Caco-2 (cell line): ENCODE results near the gene TSKS. TPM values are rescaled to one million over a fixed set of nuclear protein-coding genes. Genes with fewer than 3 reads are reported as not detected.

ENCODE experiments used
- BruUV-seq: library from RNA; stranded (reverse); fragments of 400-500 nt; replicated peaks from 2 replicates; lab custom pipeline; 2021; lab: Mats Ljungman, UMichigan
- CTCF ChIA-PET: fragments of 300-600 bp; sonication (Branson Sonifier 250); formaldehyde crosslinking; loops from one replicate; lab custom pipeline; 2022; ENCODE audit warnings: antibody characterized with exemption; lab: Charles Lee
- POLR2A ChIA-PET: fragments of 300-600 bp; sonication (Branson Sonifier 250); formaldehyde crosslinking; loops from one replicate; lab custom pipeline; 2022; ENCODE audit warnings: antibody characterized with exemption; lab: Charles Lee
- DNase-seq, 2 experiments: peaks; one replicate each; pipeline versions ENCODE4 v3.0.0 to v3.0.0-alpha.2; 2020 to 2022
- H3K27me3 ChIP-seq: replicated peaks from 2 replicates; pipeline ENCODE4 v1.6.0; 2011; ENCODE audit warnings: low read length; ENCODE audit not compliant: control insufficient read depth, insufficient read depth
- H3K36me3 ChIP-seq: 2 replicates; pipeline ENCODE4 v1.5.1; 2011; ENCODE audit warnings: low read length; ENCODE audit not compliant: control insufficient read depth, insufficient read depth
- H3K4me1 ChIP-seq: fragments of 250-450 bp; sonication (Bioruptor Pico); 2 replicates; pipeline ENCODE4 v1.5.1; 2020; ENCODE audit warnings: mild to moderate bottlenecking
- H3K4me3 ChIP-seq: 2 replicates; pipeline ENCODE4 v1.5.1; 2011; ENCODE audit warnings: low read depth, mild to moderate bottlenecking, control low read depth, low read length
- H3K9me3 ChIP-seq: fragments of 250-450 bp; sonication (Bioruptor Pico); 2 replicates; pipeline ENCODE4 v1.5.1; 2020; ENCODE audit warnings: mild to moderate bottlenecking, moderate library complexity
- H3K27ac Mint-ChIP-seq: one replicate; pipeline ENCODE4 v1.8.0; 2022; ENCODE audit warnings: mixed read lengths; ENCODE audit not compliant: unreplicated experiment
- H3K27me3 Mint-ChIP-seq: one replicate; pipeline ENCODE4 v1.8.0; 2022; ENCODE audit warnings: mixed read lengths; ENCODE audit not compliant: insufficient read depth, unreplicated experiment
- H3K36me3 Mint-ChIP-seq: one replicate; pipeline ENCODE4 v1.8.0; 2022; ENCODE audit warnings: mild to moderate bottlenecking, mixed read lengths; ENCODE audit not compliant: insufficient read depth, unreplicated experiment
- H3K4me1 Mint-ChIP-seq: one replicate; pipeline ENCODE4 v1.8.0; 2022; ENCODE audit warnings: low read depth, mixed read lengths; ENCODE audit not compliant: unreplicated experiment
- H3K4me3 Mint-ChIP-seq: one replicate; pipeline ENCODE4 v1.8.0; 2022; ENCODE audit warnings: mild to moderate bottlenecking, moderate library complexity, mixed read lengths; ENCODE audit not compliant: unreplicated experiment
- H3K9me3 Mint-ChIP-seq: one replicate; pipeline ENCODE4 v1.8.0; 2022; ENCODE audit warnings: mixed read lengths; ENCODE audit not compliant: unreplicated experiment
- CTCF ChIP-seq, 2 experiments: fragments of 200-600 bp in 1 of 2; IDR thresholded peaks; 1 replicate in 1 of 2; 2 replicates in 1 of 2; pipeline versions ENCODE4 v1.5.1 to v1.8.0; 2011 to 2022; ENCODE audit warnings: antibody characterized with exemption in 1 of 2, control low read depth in 1 of 2, inconsistent platforms in 1 of 2, low read depth in 1 of 2, low read length in 1 of 2, mild to moderate bottlenecking in 1 of 2, moderate library complexity in 1 of 2; ENCODE audit not compliant: insufficient read depth in 1 of 2, severe bottlenecking in 1 of 2, unreplicated experiment in 1 of 2
- intact Hi-C: fragments of 100-400 bp; cut with micrococcal nuclease; formaldehyde crosslinking; loops from one replicate; pipeline ENCODE4 v1.10.0; 2022; ENCODE audit not compliant: unreplicated experiment
- total RNA-seq: library from RNA; stranded (reverse); gene quantifications from 2 replicates; pipeline ENCODE4 v1.2.3, GENCODE V29; 2022

The TSKS gene
- total RNA-seq, 1 experiment from 2014 or later: not detected

DNA sequence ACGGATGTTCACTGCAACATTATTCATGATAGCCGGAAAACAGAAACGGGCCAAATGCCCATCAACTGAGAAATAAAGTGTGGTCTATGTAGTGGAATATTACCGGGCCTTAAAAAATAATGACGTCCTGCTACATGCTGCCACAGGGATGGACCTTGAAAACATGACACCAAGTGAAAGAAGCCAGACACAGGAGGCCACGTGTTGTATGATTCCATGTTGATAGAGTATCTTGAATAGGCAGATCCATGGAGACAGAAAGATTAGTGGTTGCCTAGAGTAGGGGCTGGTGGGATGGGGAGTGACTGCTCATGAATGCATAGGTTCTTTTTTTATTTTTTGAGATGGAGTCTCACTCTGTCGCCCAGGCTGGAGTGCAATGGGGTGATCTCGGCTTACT, 7.4 kb upstream of the TSKS start:
- ChIA-PET CTCF (interaction anchor here (0.7 kb wide), 1 partner anchor 792 kb away, joined by 8 read pairs; no protein-coding TSS in a partner anchor), POLR2A (interaction anchor here (0.7 kb wide), 1 partner anchor 35 kb away, joined by 20 read pairs; no protein-coding TSS in a partner anchor)
- BruUV-seq: no TSS peak
- H3K36me3 ChIP-seq: no peaks in the 10 kb centered on the region
- DNase-seq: no peak
- H3K36me3 Mint-ChIP-seq: peaks cover 44% of the 10 kb centered on the region
- peaks cover 22% of the 10 kb centered on the region for H3K4me1 ChIP-seq
- H3K9me3 ChIP-seq: no peaks in the 10 kb centered on the region
- H3K27me3 ChIP-seq: no peaks in the 10 kb centered on the region
- peaks cover 29% of the 10 kb centered on the region for H3K4me1 Mint-ChIP-seq
- intact Hi-C loops: no loop called here
- H3K27me3 Mint-ChIP-seq: no peaks in the 10 kb centered on the region
- TF ChIP-seq CTCF (IDR thresholded peaks at IDR 0.05; ENCODE audit: insufficient read depth in 1 of 2, low read depth in 1 of 2, low read length in 1 of 2, severe bottlenecking in 1 of 2, unreplicated experiment in 1 of 2): no peak
- H3K27ac Mint-ChIP-seq: no peak overlapping the region
- no peak overlapping the region for H3K4me3 ChIP-seq
- no peaks in the 10 kb centered on the region for H3K9me3 Mint-ChIP-seq
- H3K4me3 Mint-ChIP-seq: no peak overlapping the region

DNA sequence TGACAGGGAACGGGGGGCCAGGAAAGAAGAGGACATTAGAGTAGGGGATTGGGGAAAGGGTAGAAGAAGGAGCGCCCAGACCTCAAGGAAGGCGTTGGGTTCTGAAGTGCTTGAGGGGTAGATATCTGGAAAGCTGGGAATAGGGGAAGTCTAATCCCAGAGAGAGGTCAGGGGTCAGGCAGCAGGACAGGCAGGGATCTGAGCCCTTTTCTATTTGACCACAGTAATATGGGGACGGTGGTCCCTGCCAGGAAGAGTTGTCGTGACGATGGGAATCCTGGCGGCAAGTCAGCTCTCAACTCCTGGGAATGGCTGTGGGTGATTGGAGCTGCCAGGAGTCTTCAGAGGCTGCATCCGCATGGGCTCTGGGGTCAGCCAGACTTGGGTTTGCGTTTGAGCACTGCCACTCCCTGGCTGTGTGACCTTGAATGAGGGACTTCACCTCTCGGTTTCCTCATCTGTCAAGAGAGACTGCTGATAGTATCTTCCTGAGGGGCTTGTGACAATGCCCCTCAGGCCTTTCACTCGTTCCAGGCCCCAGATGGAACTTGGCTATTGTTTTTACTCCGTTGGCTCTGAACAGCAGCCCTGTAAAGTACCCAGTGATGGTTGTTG, 5.0 kb upstream of the TSKS start:
- Histone ChIP-seq H3K9me3 (no peaks in the 10 kb centered on the region), H3K27me3 (no peaks in the 10 kb centered on the region), H3K4me1 (peaks cover 29% of the 10 kb centered on the region), H3K36me3 (no peaks in the 10 kb centered on the region), H3K4me3 (peak overlapping the region; percentile 97)
- no peak for TF ChIP-seq CTCF (IDR thresholded peaks at IDR 0.05; ENCODE audit: insufficient read depth in 1 of 2, low read depth in 1 of 2, low read length in 1 of 2, severe bottlenecking in 1 of 2, unreplicated experiment in 1 of 2)
- Mint-ChIP-seq H3K36me3 (peaks cover 41% of the 10 kb centered on the region), H3K9me3 (no peaks in the 10 kb centered on the region), H3K4me1 (peaks cover 27% of the 10 kb centered on the region), H3K27ac (peak overlapping the region; percentile 78), H3K4me3 (peak overlapping the region; percentile 86), H3K27me3 (no peaks in the 10 kb centered on the region)
- BruUV-seq: no TSS peak
- CTCF ChIA-PET: no interaction called here
- intact Hi-C loops: loop anchor here (2.0 to 5.0 kb wide), 5 partner anchors 56 to 127 kb away; partner anchors contain the start of genes AKT1S1, PRMT1, PTOV1 and RRAS
- POLR2A ChIA-PET: interaction anchor here (0.5 kb wide), 1 partner anchor 72 kb away, joined by 4 read pairs; no protein-coding TSS in a partner anchor
- DNase-seq: no peak

DNA sequence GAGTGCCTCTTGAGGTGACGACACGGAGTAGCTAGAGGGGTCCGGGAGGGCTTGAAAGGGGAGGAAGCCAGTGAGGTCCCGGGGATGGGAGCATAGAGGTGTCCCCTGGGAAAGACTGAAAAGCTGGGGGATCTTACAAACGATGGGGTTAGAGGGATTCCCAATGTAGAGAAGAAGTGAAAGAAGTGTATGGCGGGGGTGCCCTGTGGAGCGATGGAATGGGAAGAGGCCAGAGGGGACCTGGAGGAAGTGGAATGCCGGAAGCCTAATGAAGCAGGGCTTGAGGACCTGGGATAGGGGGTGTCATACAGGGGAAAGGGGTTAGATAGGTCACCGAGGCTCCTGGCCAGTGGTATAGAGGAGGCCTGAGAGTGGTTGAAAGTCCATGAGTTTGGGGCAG, 4.3 kb upstream of the TSKS start:
- peaks cover 36% of the 10 kb centered on the region for H3K36me3 Mint-ChIP-seq
- CTCF ChIA-PET: interaction anchor here (0.9 to 1.5 kb wide), 4 partner anchors 18 to 90 kb away, joined by 4 to 8 read pairs (median 5); partner anchors contain the start of gene PRMT1
- no peaks in the 10 kb centered on the region for H3K27me3 ChIP-seq
- peaks cover 23% of the 10 kb centered on the region for H3K4me1 ChIP-seq
- intact Hi-C loops: loop anchor here (2.0 to 5.0 kb wide), 5 partner anchors 55 to 127 kb away; partner anchors contain the start of genes AKT1S1, PRMT1, PTOV1 and RRAS
- H3K9me3 ChIP-seq: no peaks in the 10 kb centered on the region
- no peaks in the 10 kb centered on the region for H3K36me3 ChIP-seq
- no peaks in the 10 kb centered on the region for H3K9me3 Mint-ChIP-seq
- TF ChIP-seq CTCF (IDR thresholded peaks at IDR 0.05; ENCODE audit: insufficient read depth in 1 of 2, low read depth in 1 of 2, low read length in 1 of 2, severe bottlenecking in 1 of 2, unreplicated experiment in 1 of 2): no peak
- peak overlapping the region; percentile 86 for H3K4me3 Mint-ChIP-seq
- no peaks in the 10 kb centered on the region for H3K27me3 Mint-ChIP-seq
- H3K27ac Mint-ChIP-seq: peak overlapping the region; percentile 78
- peak overlapping the region; percentile 97 for H3K4me3 ChIP-seq
- no peak for DNase-seq
- POLR2A ChIA-PET: interaction anchor here (0.5 to 1.2 kb wide), 8 partner anchors 19 to 314 kb away, joined by 3 to 7 read pairs (median 4); partner anchors contain the start of genes ALDH16A1 and PTOV1
- H3K4me1 Mint-ChIP-seq: peaks cover 21% of the 10 kb centered on the region
- BruUV-seq: no TSS peak
